ENCODE measurements around the gene LMAN2. TPM values are rescaled to one million over a fixed set of nuclear protein-coding genes. Genes with fewer than 3 reads are reported as not detected.

The LMAN2 gene
- 222 and 238 TPM in 2 replicates for polyA plus RNA-seq (2014; cell fraction: cytosol; rRNA removed)
- 130 and 183 TPM in 2 replicates for polyA plus RNA-seq (2014; cell fraction: nucleus; rRNA removed)

- peak; percentile 95 for DNase-seq (ENCODE audit: low spot score)
These were observed at the start of gene LMAN2 for GRCh38 chr5:177351392-177352329. Gene LMAN2, minus strand, starts transcription at chr5:177351668. Its CDS starts 21 bp downstream, at chr5:177351647.

GRCh38 chr5:177399997-177400868, 48.8 kb upstream of the LMAN2 start, which contains the start of gene PFN3:
Gene PFN3, minus strand, starts transcription at chr5:177400661. Its CDS starts 85 bp downstream, at chr5:177400576.
- no peak for DNase-seq (ENCODE audit: low spot score)

- DNase-seq (ENCODE audit: low spot score), result no peak
These were observed 46.5 kb upstream of the LMAN2 start for GRCh38 chr5:177397875-177398390.

GRCh38 chr5:177396807-177397206, 45.3 kb upstream of the LMAN2 start:
- DNase-seq (ENCODE audit: low spot score), result no peak

- DNase-seq (ENCODE audit: low spot score), result no peak
These were observed 44.6 kb upstream of the LMAN2 start for GRCh38 chr5:177396078-177396477.

- no peak for DNase-seq (ENCODE audit: low spot score)
These were observed 42.5 kb upstream of the LMAN2 start for GRCh38 chr5:177393990-177394389.

GRCh38 chr5:177393206-177393765, 41.8 kb upstream of the LMAN2 start:
- no peak for DNase-seq (ENCODE audit: low spot score)

GRCh38 chr5:177392765-177393164, 41.3 kb upstream of the LMAN2 start:
- DNase-seq (ENCODE audit: low spot score), result no peak

GRCh38 chr5:177390363-177391300, 39.2 kb upstream of the LMAN2 start:
- peak; percentile 92 for DNase-seq (ENCODE audit: low spot score)

- no peak for DNase-seq (ENCODE audit: low spot score)
These were observed 38.0 kb upstream of the LMAN2 start for GRCh38 chr5:177389241-177390169.

GRCh38 chr5:177388521-177389052, 37.1 kb upstream of the LMAN2 start:
- no peak for DNase-seq (ENCODE audit: low spot score)

- no peak for DNase-seq (ENCODE audit: low spot score)
These were observed 35.9 kb upstream of the LMAN2 start for GRCh38 chr5:177387405-177387804.

GRCh38 chr5:177386542-177386941, 35.1 kb upstream of the LMAN2 start:
- no peak for DNase-seq (ENCODE audit: low spot score)

GRCh38 chr5:177385720-177386119, 34.3 kb upstream of the LMAN2 start:
- DNase-seq (ENCODE audit: low spot score), result no peak

- DNase-seq (ENCODE audit: low spot score), result no peak
These were observed 32.7 kb upstream of the LMAN2 start, which contains the start of gene SLC34A1 for GRCh38 chr5:177384134-177384533. Gene SLC34A1, plus strand, starts transcription at chr5:177384434. Its CDS starts 1,308 bp downstream, at chr5:177385742.

- no peak for DNase-seq (ENCODE audit: low spot score)
These were observed 31.7 kb upstream of the LMAN2 start for GRCh38 chr5:177383181-177383580.

- no peak for DNase-seq (ENCODE audit: low spot score)
These were observed 31.1 kb upstream of the LMAN2 start for GRCh38 chr5:177382423-177383029.

- DNase-seq (ENCODE audit: low spot score), result no peak
These were observed 29.3 kb upstream of the LMAN2 start for GRCh38 chr5:177380805-177381126.

Data from SK-N-DZ (cell line).